NOMO-1 treated with dmso at 0.1 percent for 144 hours (cell line): Measurements from ENCODE around the gene MAGI3.
"Not testable (repeated sequence)": the region's sequence is repeated elsewhere in the genome, so short reads cannot be mapped to it uniquely, and the experiment has no call there.

Experiments
- DNase-seq: peaks from one replicate; lab custom pipeline; 2025; ENCODE audit not compliant: unreplicated experiment; lab: John Stamatoyannopoulos, UW

The MAGI3 gene

DNA sequence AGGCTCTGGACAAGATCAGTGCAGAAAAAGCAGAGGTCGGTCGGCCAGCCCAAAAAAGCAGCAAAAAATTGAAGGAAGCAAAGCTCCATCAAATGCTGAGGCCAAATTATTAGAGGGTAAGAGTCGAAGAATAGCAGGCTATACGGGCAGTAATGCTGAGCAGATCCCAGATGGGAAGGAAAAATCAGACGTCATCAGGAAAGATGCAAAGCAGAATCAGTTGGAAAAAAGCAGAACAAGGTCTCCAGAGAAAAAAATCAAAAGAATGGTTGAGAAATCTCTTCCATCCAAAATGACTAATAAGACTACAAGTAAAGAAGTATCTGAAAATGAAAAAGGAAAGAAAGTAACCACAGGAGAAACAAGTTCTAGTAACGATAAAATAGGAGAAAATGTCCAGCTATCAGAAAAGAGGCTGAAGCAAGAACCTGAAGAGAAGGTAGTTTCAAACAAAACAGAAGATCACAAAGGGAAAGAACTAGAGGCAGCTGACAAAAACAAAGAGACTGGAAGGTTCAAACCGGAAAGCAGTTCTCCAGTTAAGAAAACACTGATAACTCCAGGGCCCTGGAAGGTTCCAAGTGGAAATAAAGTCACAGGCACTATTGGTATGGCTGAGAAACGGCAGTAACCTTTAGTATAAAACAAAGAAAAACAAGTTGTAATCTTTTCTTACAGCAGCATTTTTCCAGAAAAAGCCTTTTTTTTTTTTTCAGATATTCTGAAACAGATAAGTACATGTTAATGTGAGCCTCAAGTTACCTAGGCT lies 293.3 kb downstream of the MAGI3 start:
- no peak for DNase-seq

DNA sequence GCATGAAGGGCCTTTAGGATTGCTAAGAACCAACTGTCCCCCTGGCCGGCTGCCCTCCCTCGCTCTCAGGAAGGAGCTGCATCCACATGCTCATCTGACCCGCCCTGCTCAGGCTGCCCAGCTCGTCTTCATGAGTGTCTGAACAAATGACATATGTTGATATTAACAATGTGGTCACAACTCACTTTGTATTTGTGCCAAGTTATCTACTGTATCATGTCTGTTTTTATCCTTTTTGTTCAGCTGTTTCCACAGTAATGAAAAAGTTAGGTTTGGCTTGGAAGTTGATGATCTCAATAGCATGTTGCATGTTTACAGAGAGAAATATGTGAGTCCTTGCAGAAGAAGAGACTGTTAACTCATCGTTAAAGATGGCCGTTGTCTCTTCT lies 293.8 kb downstream of the MAGI3 start:
- no peak for DNase-seq

GRCh38 chr1:113686891-113687618 lies 296.7 kb downstream of the MAGI3 start:
- no peak for DNase-seq

- no peak for DNase-seq
Observed at GRCh38 chr1:113691184-113691583, 300.9 kb downstream of the MAGI3 start.

DNA sequence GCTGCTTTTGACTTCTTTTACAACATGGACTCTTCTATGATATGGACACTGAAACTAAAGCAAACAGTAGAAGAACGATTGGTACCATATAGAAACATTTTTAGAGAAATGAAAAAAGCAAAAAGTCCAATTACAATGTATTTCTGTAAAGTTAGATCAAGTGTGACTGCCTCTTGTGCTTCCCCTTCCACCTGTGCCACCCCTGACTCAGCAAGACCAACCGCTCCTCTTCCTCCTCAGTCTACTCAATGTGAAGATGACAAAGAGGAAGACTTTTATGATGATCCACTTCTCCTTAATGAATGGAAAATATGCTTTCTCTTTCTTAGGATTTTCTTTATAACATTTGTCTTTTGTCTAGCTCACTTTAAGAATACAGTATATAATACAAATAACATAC lies 302.0 kb downstream of the MAGI3 start:
- DNase-seq = no peak

DNA sequence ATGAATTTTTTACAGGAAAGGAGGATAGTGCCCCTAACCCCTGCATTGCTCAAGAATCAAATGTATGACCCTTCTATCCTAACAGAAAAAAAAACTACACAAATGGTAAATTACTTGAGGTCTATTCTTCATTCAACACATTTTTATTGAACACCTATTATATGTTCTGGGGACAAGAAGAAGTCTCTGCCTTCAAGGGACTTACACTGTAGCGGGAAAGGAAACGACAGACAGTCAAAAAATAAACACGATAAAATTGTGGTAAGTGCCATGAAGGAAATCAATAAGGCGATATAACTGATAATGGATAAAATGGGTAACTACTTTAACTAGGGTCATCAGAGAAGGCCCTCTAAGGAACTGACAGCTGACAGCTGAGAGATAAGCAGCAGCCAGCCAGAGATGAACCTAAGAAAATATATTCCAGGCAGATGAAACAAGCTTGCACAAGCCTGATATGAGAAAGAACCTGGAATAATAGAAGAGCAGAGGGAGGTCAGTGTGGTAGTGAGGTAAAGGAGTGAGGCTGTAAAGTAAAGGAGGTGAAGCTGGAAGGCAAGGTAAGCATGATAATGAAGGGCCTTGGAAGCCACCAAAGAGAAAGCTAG lies 302.6 kb downstream of the MAGI3 start:
- DNase-seq = no peak

- DNase-seq = no peak
Observed at GRCh38 chr1:113694910-113695309, 304.6 kb downstream of the MAGI3 start.

DNA sequence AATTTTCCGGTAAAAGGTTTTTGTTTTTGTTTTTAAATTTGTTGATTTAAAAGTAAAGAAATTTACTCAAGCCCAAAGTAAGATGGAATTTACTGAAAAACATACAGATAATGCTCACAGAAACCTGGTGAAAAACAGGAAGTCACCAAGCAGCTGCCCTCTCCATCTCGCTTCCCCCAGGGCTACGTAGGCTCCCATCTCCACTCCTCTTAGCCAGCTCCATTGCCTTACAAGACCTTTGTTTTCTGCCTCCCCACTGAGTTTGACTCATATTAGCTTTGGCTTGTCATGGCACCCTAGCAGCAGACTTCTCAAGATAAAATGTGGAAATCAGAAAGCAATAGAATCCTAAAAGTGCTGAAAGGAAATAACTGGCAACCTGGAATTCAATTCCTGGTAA lies 311.1 kb downstream of the MAGI3 start:
- no peak for DNase-seq

DNA sequence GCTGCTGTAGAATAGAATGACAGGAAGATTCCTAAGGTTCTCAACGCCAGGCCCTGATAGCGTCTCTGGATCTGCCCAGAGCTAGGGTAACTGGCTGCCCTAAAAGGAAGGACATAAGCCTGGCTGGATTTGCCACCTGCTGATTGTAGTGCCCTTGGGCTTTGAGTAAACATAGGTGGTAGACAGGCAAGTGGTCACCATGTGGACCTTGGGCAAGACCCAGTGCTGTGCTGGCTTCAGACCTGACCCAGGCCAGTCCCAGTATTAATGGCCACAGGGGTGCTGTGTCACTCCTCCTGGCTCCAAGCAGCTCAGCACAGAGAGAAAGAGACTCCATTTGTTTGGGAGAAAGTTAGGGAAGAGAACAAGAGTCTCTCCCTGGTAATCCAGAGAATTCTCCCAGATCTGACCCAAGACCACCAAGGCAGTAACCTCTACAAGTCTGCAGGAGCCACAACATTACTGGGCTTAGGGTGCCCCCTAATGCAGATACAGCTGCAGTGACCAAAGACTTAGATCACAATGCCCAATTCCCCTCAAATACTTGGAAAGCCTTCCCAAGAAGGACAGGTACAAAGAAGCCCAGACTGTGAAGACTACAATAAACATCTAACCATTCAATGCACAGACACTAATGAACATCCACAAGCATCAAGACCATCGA lies 324.4 kb downstream of the MAGI3 start:
- DNase-seq = no peak

- not testable (repeated sequence) for DNase-seq
Observed at GRCh38 chr1:113717506-113717905, 327.2 kb downstream of the MAGI3 start.

DNA sequence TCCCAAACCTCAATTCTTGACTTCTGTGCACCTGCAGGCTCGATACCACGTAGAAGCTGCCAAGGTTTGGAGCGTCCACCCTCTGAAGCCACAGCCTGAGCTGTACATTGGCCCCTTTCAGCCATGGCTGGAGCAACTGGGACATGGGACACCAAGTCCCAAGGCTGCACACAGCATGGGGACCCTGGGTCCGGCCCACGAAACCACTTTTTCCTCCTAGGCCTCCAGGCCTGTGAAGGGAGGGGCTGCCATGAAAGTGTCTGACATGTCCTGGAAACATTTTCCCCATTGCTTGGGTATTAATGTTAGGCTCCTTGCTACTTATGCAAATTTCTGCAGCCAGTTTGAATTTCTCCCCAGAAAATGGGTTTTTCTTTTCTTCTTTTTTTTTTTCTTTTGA lies 328.3 kb downstream of the MAGI3 start:
- not testable (repeated sequence) for DNase-seq

GRCh38 chr1:113721010-113721409 lies 330.7 kb downstream of the MAGI3 start:
- no peak for DNase-seq

GRCh38 chr1:113732802-113733201 lies 342.5 kb downstream of the MAGI3 start:
- DNase-seq = no peak

DNA sequence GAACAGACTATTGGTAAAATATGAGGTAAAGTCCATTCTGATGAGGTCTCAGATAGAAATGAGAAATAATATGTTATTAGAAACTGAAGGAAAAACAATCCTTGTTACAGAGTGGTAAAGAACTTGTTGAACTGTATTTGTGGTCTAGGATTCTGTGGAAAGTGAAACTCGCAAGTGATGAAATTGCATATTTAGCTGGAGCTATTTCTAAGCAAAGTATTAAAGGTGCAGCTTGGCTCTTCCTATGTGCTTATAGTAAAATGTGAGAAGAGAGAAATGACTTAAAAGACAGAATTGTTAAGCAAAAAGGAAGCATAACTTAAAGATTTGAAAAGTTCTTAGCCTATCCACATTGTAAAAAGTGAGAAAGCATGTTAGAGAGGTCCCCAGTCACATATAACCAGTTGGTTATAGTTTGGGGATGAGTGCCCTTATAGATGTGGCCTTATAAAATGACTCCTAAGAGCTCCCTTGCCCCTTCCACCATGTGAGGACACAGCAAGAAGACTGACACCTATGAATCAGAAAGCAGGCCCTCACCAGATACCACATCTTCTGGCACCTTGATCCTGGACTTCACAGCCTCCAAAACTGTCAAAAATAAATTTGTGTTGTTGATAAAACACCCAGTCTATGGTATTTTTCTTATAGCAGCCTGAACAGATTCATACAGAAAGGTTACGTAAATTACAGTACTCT lies 344.2 kb downstream of the MAGI3 start:
- no peak for DNase-seq
